Esophagus squamous epithelium (tissue), 5 donors: ENCODE measurements around the gene CTIF. TPM values are rescaled to one million over a fixed set of nuclear protein-coding genes. Genes with fewer than 3 reads are reported as not detected.

Source experiments
- DNase-seq: peaks from one replicate; lab custom pipeline; 2025; lab: John Stamatoyannopoulos, UW
- H3K27ac ChIP-seq, 4 donors: fragments of 200-600 bp; sonication (generic); one replicate each; pipeline ENCODE4 v1.5.1; 2016 to 2019; ENCODE audit warnings: mild to moderate bottlenecking in 1 of 4
- H3K27me3 ChIP-seq, 4 donors: fragments of 200-600 bp; sonication (generic); 1 replicate in 3 of 4; 2 replicates in 1 of 4; pipeline versions ENCODE4 v1.5.1 to v1.6.0; 2017 to 2021; ENCODE audit warnings: antibody characterized with exemption in 1 of 4
- H3K36me3 ChIP-seq, 3 donors: fragments of 200-600 bp; sonication (generic); one replicate each; pipeline ENCODE4 v1.5.1; 2016 to 2019
- H3K4me1 ChIP-seq, 3 donors: fragments of 200-600 bp; sonication (generic); one replicate each; pipeline ENCODE4 v1.5.1; 2017 to 2019
- H3K4me3 ChIP-seq, 4 donors: fragments of 200-600 bp; sonication (generic); 1 replicate in 3 of 4; 2 replicates in 1 of 4; pipeline ENCODE4 v1.5.1; 2016 to 2019; ENCODE audit warnings: mild to moderate bottlenecking in 2 of 4, moderate library complexity in 1 of 4
- H3K9me3 ChIP-seq, 3 donors: fragments of 200-600 bp; sonication (generic); one replicate each; pipeline ENCODE4 v1.5.1; 2016 to 2019
- CTCF ChIP-seq, 6 experiments: fragments of 450-650 bp in 4 of 6; fragments of 200-600 bp in 2 of 6; sonication (generic) in 2 of 6; IDR thresholded peaks; one replicate each; pipeline ENCODE4 v1.5.1; 2016 to 2019; ENCODE audit warnings: antibody characterized with exemption in 6 of 6, mild to moderate bottlenecking in 4 of 6, moderate library complexity in 4 of 6
- POLR2A ChIP-seq, 4 donors: fragments of 450-650 bp; IDR thresholded peaks; one replicate each; pipeline ENCODE4 v1.6.1; 2017; ENCODE audit warnings: antibody characterized with exemption in 4 of 4, mild to moderate bottlenecking in 4 of 4, moderate library complexity in 3 of 4
- WGBS, 2 donors: methylation state at CpG; one replicate each; pipeline ENCODE4 v1.1.5; 2018; 5-methylcytosine and 5-hydroxymethylcytosine counted together
- intact Hi-C: fragments of 100-400 bp; cut with DNase I; formaldehyde crosslinking; loops from one replicate; pipeline ENCODE4 v1.15.0; 2022
- total RNA-seq, 4 donors: library from RNA; depleted of rRNA; stranded (reverse); fragments of >200 nt; gene quantifications; one replicate each; pipeline ENCODE4 v1.1.0, GENCODE V29; 2016
- donor health status: DM: yes; HTN: yes; CAD: no.

The CTIF gene
- total RNA-seq, 4 donors from 2014 or later = 4.7 to 24.2 (median 10.2) TPM

- H3K9me3 ChIP-seq = no peaks in the 10 kb centered on the region
- no peak overlapping the region for H3K27ac ChIP-seq
- H3K4me3 ChIP-seq = no peak overlapping the region
- peaks cover 0 to 4% (median 0%) of the 10 kb centered on the region in 3 donors for H3K36me3 ChIP-seq
- no peak for DNase-seq
- 86 to 92% methylated on average over 7 to 9 of the region's 9 CpGs for WGBS, 2 donors
- H3K4me1 ChIP-seq = peaks cover 30 to 78% (median 49%) of the 10 kb centered on the region in 3 donors
- intact Hi-C loops = no loop called here
- no peaks in the 10 kb centered on the region for H3K27me3 ChIP-seq
- TF ChIP-seq POLR2A (IDR thresholded peaks at IDR 0.05) (no peak), CTCF (IDR thresholded peaks at IDR 0.05) (no peak)
These were observed 292.4 kb downstream of the CTIF start for GRCh38 chr18:48831113-48831759.

GRCh38 chr18:48831802-48832201, 293.0 kb downstream of the CTIF start:
- 87 to 88% methylated on average over 6 of the region's 6 CpGs for WGBS, 2 donors
- no peak for TF ChIP-seq CTCF (IDR thresholded peaks at IDR 0.05)
- no peak for TF ChIP-seq POLR2A (IDR thresholded peaks at IDR 0.05)
- intact Hi-C loops = no loop called here
- DNase-seq = no peak
- Histone ChIP-seq H3K4me1 (peaks cover 30 to 77% (median 49%) of the 10 kb centered on the region in 3 donors), H3K9me3 (no peaks in the 10 kb centered on the region), H3K27me3 (no peaks in the 10 kb centered on the region), H3K4me3 (no peak overlapping the region), H3K27ac (no peak overlapping the region), H3K36me3 (peaks cover 0 to 4% (median 0%) of the 10 kb centered on the region in 3 donors)

GRCh38 chr18:48832938-48833700, 294.3 kb downstream of the CTIF start:
- Histone ChIP-seq H3K9me3 (no peaks in the 10 kb centered on the region), H3K4me1 (peaks cover 21 to 66% (median 42%) of the 10 kb centered on the region in 3 donors), H3K27me3 (no peaks in the 10 kb centered on the region), H3K4me3 (peak overlapping the region in 1 of 4 donors; percentile 45), H3K27ac (peak overlapping the region in 3 of 4 donors; percentile 4 to 62 (median 22)), H3K36me3 (peaks cover 0 to 4% (median 0%) of the 10 kb centered on the region in 3 donors)
- 34 to 46% methylated on average over 10 to 11 of the region's 16 CpGs for WGBS, 2 donors
- intact Hi-C loops = no loop called here
- DNase-seq = no peak
- no peak for TF ChIP-seq CTCF (IDR thresholded peaks at IDR 0.05)
- TF ChIP-seq POLR2A (IDR thresholded peaks at IDR 0.05) = no peak

GRCh38 chr18:48833701-48834412, 295.0 kb downstream of the CTIF start:
- DNase-seq = no peak

More at GRCh38 chr18:48833701-48834412, 295.0 kb downstream of the CTIF start:
- peaks cover 0 to 4% (median 0%) of the 10 kb centered on the region in 3 donors for H3K36me3 ChIP-seq
- H3K9me3 ChIP-seq = no peaks in the 10 kb centered on the region
- peaks cover 21 to 66% (median 41%) of the 10 kb centered on the region in 3 donors for H3K4me1 ChIP-seq
- H3K4me3 ChIP-seq = peak overlapping the region in 3 of 4 donors; percentile 1 to 45 (median 20)
- peak overlapping the region; percentile 4 to 62 (median 34) for H3K27ac ChIP-seq
- WGBS, 2 donors = 51 to 71% methylated on average over 8 to 12 of the region's 13 CpGs
- peak in 1 of 4 donors; percentile 42 for TF ChIP-seq POLR2A (IDR thresholded peaks at IDR 0.05)
- no peak for TF ChIP-seq CTCF (IDR thresholded peaks at IDR 0.05)
- H3K27me3 ChIP-seq = no peaks in the 10 kb centered on the region
- intact Hi-C loops = no loop called here
